Measurements from ENCODE around the gene NPM1. TPM values are rescaled to one million over a fixed set of nuclear protein-coding genes. Genes with fewer than 3 reads are reported as not detected.

Gene NPM1
- polyA plus RNA-seq, 1 donor = 1,684 TPM

DNA sequence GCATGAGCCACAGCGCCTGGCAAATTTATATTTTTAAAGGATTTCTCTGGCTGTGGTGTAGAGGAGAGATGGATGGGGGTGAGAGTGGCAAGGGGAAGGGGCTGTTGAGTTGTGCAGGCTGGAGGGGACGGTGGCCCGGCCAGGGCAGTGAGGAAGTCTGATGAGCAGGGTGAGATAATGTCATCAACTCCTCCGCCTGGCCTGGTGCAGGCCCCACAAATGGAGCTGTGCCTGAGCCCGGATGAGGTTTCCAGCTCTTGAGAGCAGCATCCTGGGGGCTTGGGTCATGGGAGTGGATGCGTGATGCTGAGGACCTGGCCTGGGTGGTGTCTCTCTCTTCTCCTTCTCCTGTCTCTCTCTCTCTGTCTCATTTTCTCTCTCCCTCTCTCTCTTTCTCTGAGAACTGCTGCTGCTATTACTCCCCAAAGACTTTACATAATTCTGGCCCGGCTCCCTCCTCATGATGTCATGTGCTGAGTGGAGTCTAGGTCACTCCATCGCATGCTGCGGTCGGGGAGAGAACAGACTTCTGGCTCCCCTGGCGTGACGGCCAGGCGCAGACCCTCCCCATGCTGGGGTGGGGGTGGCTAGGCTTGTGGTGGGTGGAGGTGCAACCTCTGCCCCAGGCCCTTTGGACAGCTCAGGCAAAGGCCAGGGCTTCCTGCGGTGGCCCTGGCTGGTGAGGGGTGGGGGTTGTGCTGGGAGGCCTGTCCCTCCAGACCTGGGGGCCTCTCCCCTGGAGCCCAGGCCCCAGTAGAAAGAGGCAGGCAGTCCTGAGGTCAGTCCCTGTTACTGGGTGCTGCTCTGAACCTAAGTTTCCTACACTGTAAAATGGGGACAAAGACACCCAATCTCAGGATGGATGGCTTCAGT, 58.2 kb downstream of the NPM1 start:
- DNase-seq = no peak

DNA sequence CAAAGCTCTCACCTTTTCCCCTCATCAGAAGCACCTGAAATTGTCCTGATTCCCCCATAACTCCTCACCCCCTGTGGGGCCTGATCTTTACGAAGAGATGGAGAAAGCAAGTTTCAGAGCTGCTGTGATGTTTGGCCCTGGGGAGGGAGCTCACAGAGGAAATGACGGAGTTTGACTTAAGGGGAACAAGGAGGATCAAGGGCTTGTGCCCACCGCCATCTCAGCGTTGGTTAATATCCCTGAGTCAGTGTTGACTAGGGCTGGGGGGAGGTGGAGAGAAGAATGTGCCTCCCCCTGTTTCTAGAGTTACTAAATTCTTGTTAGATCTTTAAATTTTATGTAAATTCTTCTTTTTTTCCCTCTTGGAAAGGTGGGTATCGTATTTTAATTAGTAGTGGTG, 59.6 kb downstream of the NPM1 start:
- DNase-seq = no peak

DNA sequence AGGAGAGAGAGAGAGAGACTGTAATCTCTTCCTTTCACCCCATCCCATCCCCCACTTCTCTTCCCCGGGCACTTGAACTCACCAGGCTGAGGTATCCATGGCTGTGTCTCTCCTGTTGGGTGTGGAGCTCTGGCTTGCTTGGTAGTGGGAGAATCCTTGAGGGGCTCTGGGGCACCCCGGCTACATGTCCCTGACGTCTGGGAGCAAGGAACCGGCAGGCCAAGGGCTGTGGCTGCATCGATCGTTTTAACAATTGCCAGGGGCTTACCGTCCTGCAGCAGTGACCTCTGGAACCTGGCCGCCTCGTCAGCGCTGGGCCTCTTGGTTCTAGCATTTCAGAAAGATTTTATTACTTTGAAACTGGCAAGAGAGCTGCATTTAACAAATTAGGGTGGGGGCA, 61.8 kb downstream of the NPM1 start:
- DNase-seq = no peak

DNA sequence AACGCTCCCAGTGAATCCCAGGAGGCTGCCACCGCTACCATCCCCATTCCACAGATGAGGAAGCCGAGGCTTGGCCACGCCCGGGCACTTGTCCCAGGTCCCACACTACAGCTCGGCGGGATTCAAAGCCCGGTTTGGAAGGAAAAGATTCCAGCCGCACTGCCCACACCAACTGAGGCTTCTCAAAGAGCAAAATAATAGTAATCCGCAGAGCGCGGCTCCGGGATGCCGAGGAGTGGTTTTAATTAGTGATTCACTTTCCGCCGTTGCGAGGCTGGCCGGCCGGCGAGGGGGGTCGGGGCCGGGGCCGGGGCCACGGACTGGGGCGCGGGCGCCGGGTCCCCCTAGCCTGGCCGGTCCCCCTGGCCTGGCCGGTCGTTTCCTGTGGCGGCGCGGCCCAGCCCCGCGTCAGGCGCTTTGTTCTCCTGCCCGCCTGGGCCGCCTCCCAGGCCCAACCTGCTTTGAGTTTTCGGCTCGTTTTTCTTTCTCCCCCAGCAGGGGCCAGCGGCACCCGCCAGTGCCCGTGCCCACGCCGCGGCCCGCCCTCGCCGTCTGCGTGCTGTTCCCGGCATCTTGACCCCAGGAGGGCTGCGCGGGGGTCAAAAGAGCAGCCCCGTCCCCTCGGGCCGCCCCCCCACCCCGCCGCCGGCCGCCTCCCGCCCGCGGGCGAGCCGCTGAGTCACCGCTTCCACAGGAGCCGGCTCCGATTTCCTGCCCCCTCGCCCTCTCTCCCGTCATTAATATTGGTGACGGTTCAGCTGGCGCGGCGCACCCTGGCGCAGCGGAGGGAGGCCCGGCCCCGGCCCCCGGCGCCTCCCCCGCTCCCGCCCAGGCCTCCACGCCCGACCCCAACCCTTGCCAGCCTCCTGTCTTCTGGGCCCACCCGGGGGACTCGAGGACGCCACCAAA, 63.0 kb downstream of the NPM1 start:
- DNase-seq = peak; percentile 63

DNA sequence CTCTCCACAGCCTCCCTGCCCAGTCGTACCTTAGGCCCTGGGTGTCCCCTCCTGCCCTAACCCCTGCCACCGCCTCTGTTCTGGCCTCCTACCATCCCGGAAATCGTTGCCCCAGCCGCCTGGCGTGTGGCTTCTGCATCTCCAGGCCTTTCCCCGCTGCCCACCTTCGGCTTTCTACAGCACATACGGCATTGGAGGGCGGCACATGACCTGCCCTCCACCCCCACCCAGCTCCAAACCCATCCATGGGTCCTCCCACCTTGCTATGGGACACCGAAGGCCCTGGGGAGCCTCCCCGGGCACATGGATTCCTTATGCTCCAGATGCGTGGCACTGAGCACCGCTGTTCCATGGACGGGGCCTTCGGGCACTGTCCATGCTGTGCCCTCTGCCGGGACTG, 63.8 kb downstream of the NPM1 start:
- DNase-seq = no peak

DNA sequence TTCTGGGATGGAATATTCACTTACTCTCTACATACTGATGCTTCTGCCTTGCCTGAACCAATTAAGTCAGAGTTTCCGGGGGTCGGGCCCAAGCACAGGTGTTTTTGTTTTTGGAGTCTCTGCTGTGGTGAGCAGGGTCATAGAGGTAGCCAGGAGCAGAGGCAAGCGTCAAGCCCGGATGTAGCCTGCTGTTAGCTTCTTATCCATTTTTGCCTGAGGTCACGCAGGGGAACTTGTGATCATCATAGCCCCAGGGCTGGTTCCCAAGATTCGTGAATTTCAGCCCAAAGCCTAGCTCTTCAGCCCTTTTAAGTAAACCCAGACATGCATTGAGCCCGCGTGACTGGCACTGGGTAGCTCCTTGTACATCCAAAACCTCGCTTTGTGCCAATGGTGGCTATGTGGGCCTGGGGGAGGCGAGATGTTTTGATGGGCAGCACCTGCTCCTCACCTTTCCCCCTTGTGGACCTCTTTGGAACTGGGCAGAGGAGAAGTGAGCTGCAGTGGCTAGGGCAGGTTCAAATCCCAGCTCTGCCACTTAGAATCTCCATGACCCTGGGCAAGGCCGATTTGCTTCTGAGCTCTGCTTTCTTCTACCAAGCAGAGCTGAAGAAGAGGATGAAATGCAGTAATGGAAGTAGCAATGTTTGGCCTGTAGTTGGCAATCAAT, 65.5 kb downstream of the NPM1 start:
- no peak for DNase-seq

DNA sequence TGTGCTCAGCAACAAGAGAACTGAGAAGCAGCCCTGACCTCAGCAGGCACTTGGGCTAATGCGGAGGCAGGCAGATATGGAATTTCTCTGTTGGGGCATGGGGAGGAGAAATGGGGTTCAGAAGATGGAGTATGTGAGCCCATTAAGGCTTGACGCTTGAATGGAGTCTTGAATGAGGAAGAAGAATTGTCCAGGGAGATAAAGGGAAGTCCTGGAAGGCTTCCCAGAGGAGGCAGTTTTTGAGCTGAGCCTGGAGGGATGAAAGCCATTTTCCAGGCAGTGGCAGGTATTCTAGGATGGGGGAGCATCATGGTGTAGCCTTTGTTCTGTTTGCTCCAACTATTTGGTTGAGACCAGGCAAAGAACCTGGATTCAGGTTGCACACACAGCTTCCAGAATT, 66.3 kb downstream of the NPM1 start:
- DNase-seq = no peak

DNA sequence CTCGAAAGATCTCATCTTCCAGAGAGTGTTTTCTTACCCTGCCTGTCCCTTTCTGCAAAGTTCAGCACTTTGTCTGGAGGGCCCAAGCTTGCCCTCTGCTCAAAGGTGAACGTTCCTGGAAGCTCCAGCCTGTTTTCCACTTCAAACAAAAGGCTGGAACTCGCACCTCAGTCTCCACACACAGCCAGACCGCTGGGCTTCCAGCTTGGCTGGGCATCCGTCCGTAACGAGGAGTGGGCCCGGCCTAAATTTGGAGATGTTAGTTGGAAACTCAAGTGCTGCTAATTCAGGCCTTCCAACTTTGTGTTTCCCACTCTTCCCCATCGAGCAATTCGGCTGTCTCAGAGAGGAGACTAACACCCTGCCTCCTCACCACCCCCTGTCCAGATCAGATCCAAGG, 66.9 kb downstream of the NPM1 start:
- DNase-seq = no peak

DNA sequence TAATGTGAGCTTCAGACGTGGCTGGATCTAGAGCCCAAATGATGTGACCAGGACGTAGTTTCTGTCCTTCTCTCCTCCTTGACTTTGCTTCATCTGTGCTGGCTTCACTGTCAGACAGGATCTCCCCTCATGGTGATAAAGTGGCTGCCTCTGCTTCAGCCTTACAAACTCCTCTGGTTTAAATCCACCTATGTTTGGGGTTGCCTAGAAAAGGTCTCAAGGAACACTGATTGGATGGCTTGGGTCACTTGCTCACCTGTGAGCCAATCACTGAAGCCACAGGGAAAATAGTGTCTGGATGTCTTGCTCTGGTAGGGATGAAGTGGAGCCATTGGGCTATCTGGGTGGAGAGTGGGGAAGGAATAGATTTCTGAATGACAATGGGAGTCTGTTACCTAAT, 67.9 kb downstream of the NPM1 start:
- DNase-seq = no peak

DNA sequence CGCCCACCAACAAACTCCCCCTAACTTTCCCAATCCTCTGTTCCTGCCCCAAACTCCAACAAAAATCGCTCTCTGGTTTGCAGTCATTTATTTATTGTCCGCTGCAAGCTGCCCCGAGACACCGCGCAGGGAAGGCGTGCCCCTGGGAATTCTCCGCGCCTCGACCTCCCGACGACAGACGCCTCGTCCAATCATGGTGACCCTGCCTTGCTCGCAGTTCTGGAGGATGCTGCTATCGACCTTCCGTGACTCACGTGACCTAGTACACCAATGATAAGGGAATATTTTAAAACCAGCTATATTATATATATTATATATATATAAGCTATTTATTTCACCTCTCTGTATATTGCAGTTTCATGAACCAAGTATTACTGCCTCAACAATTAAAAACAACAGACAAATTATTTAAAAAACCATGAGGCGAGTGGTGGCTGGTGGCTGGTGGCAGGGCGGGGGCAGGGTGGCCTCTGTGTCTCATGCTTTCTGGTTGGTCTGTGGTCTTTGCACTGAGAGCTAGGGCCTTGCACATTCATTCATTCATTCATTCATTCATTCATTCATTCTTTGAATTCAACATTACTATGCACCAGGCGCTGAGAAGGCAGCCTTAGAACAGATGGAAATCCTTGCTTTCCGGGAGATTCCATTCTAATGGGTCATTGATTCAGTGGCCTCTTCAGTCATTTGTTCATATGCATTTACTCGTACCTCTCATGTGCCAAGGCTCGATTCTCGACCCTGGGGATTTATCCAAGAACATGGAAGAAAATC, 69.7 kb downstream of the NPM1 start:
- DNase-seq = no peak

DNA sequence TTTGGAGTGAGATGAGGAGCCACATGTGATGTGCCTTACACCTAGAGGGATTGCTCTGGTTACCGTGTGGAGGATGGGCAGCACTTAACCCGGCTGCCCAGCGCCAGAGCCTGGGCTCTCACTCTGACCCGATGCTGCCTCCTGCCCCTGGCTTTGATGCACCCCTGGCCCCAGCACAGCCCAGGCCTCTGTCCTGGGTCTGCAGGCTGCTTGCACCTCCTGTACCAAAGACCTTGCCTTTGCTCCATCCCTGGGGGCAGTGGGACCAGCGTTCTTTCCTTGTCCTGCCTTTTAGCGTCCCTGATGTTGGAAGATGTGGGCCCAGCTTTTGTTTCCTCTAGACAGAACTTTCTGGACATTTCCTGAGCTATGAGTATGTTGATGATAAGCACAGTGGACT, 72.2 kb downstream of the NPM1 start:
- no peak for DNase-seq

Other genes starting within 250 kb of the NPM1 start
- not detected for gene TLX3, start 78.6 kb upstream of the NPM1 start, polyA plus RNA-seq (ENCODE audit: insufficient read length)
- gene FGF18, start 31.8 kb downstream of the NPM1 start, polyA plus RNA-seq (ENCODE audit: insufficient read length) = 0.25 TPM

All from left kidney (tissue), 2 donors.